Panc1 (cell line): ENCODE results near the gene NMT1.

ENCODE experiments used
- POLR2AphosphoS5 ChIP-seq: IDR thresholded peaks from 2 replicates; pipeline ENCODE4 v1.6.1; 2012; ENCODE audit warnings: mild to moderate bottlenecking, low read depth, low read length, moderate library complexity
- TF ChIP-seq, protein P1 (sequence below): fragments of 450-650 bp; IDR thresholded peaks from 2 replicates; pipeline ENCODE4 v1.5.1; 2017; ENCODE audit warnings: mild to moderate bottlenecking
- TF ChIP-seq, protein P2 (sequence below), 2 experiments: IDR thresholded peaks; 2 replicates each; pipeline ENCODE4 v1.6.1; 2011 to 2012; ENCODE audit warnings: low read depth in 2 of 2, control low read depth in 1 of 2, low read length in 1 of 2, mild to moderate bottlenecking in 1 of 2, moderate library complexity in 1 of 2; ENCODE audit not compliant: insufficient read depth in 1 of 2

DNA sequence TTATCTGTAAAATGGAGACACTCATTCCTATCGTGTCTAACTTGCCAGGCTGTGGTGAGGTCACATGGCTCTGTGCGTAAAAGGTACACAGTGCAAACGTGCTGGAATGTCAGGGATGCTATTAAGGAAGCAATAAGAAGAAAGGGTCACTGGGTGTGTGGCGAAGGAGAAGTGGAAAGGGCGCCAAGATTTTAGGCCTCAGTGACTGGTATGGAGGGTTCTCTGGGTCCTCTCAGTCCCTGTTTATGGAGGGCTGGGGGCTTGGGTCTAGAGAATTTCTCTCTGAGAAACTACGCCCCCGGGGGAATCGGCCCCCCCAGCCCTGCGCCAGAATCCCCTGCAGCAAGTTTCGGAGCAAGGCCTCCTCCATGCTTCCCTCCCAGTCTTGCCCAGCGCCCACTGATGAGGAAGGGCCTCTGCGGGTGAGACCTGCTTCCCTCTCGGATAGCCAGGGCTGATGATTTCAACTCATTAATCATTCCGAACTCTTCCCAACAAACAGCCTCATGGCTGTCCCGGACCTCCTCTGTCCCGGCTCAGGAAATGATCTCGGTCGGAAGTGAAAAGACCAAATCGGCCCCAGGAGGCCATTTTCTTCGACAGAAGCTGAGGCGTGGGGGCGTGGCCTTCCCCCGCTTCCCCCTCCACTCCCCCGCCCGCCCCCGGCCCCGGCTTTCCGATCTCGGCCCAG lies 85.9 kb downstream of the NMT1 start:
- no peak for TF ChIP-seq POLR2AphosphoS5
- TF ChIP-seq, protein P1, sequence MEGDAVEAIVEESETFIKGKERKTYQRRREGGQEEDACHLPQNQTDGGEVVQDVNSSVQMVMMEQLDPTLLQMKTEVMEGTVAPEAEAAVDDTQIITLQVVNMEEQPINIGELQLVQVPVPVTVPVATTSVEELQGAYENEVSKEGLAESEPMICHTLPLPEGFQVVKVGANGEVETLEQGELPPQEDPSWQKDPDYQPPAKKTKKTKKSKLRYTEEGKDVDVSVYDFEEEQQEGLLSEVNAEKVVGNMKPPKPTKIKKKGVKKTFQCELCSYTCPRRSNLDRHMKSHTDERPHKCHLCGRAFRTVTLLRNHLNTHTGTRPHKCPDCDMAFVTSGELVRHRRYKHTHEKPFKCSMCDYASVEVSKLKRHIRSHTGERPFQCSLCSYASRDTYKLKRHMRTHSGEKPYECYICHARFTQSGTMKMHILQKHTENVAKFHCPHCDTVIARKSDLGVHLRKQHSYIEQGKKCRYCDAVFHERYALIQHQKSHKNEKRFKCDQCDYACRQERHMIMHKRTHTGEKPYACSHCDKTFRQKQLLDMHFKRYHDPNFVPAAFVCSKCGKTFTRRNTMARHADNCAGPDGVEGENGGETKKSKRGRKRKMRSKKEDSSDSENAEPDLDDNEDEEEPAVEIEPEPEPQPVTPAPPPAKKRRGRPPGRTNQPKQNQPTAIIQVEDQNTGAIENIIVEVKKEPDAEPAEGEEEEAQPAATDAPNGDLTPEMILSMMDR, result no peak
- TF ChIP-seq, protein P2, sequence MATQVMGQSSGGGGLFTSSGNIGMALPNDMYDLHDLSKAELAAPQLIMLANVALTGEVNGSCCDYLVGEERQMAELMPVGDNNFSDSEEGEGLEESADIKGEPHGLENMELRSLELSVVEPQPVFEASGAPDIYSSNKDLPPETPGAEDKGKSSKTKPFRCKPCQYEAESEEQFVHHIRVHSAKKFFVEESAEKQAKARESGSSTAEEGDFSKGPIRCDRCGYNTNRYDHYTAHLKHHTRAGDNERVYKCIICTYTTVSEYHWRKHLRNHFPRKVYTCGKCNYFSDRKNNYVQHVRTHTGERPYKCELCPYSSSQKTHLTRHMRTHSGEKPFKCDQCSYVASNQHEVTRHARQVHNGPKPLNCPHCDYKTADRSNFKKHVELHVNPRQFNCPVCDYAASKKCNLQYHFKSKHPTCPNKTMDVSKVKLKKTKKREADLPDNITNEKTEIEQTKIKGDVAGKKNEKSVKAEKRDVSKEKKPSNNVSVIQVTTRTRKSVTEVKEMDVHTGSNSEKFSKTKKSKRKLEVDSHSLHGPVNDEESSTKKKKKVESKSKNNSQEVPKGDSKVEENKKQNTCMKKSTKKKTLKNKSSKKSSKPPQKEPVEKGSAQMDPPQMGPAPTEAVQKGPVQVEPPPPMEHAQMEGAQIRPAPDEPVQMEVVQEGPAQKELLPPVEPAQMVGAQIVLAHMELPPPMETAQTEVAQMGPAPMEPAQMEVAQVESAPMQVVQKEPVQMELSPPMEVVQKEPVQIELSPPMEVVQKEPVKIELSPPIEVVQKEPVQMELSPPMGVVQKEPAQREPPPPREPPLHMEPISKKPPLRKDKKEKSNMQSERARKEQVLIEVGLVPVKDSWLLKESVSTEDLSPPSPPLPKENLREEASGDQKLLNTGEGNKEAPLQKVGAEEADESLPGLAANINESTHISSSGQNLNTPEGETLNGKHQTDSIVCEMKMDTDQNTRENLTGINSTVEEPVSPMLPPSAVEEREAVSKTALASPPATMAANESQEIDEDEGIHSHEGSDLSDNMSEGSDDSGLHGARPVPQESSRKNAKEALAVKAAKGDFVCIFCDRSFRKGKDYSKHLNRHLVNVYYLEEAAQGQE (IDR thresholded peaks at IDR 0.05; ENCODE audit: insufficient read depth in 1 of 2, low read depth in 2 of 2, low read length in 1 of 2), result no peak
